CD14-positive monocyte (primary cell): ENCODE measurements around the gene MFRP. TPM values are rescaled to one million over a fixed set of nuclear protein-coding genes. Genes with fewer than 3 reads are reported as not detected.

ENCODE experiments used
- DNase-seq, 3 donors: peaks; one replicate each; pipeline ENCODE4 v3.0.0-alpha.2; 2011 to 2022
- H2AFZ ChIP-seq: 2 replicates; pipeline ENCODE4 v1.6.0; 2012; ENCODE audit warnings: mild to moderate bottlenecking, low read depth, low read length, inconsistent platforms; ENCODE audit not compliant: insufficient read depth, poor library complexity, severe bottlenecking
- H3K27ac ChIP-seq, 2 donors: 1 replicate in 1 of 2; 2 replicates in 1 of 2; pipeline ENCODE4 v1.5.1; 2012 to 2013; ENCODE audit warnings: low read length in 2 of 2, control low read depth in 1 of 2, inconsistent platforms in 1 of 2, low read depth in 1 of 2, mild to moderate bottlenecking in 1 of 2
- H3K27me3 ChIP-seq, 2 donors: one replicate each; pipeline versions ENCODE4 v1.6.0 to v1.6.1; 2011 to 2013; ENCODE audit warnings: low read length in 2 of 2; ENCODE audit not compliant: control insufficient read depth in 2 of 2, insufficient read depth in 2 of 2
- H3K36me3 ChIP-seq, 2 donors: replicated peaks in 1 of 2; 1 replicate in 1 of 2; 2 replicates in 1 of 2; pipeline versions ENCODE4 v1.5.1 to v1.6.1; 2012 to 2013; ENCODE audit warnings: low read length in 2 of 2, control low read depth in 1 of 2, inconsistent platforms in 1 of 2, mild to moderate bottlenecking in 1 of 2; ENCODE audit not compliant: insufficient read depth in 2 of 2, control insufficient read depth in 1 of 2
- H3K4me1 ChIP-seq, 2 donors: 1 replicate in 1 of 2; 2 replicates in 1 of 2; pipeline versions ENCODE4 v1.5.1 to v1.6.1; 2012 to 2013; ENCODE audit warnings: low read length in 2 of 2, control low read depth in 1 of 2, inconsistent platforms in 1 of 2, mild to moderate bottlenecking in 1 of 2, moderate library complexity in 1 of 2; ENCODE audit not compliant: insufficient read depth in 2 of 2, control insufficient read depth in 1 of 2
- H3K4me2 ChIP-seq: replicated peaks from 2 replicates; pipeline ENCODE3; 2012; ENCODE audit warnings: low read length, moderate library complexity, mild to moderate bottlenecking; ENCODE audit not compliant: poor library complexity, severe bottlenecking; ENCODE audit errors: extremely low read depth
- H3K4me3 ChIP-seq, 3 experiments: fragments of 200-600 bp in 1 of 3; sonication (generic) in 1 of 3; replicated peaks in 1 of 3; 1 replicate in 2 of 3; 2 replicates in 1 of 3; pipeline ENCODE4 v1.5.1; 2011 to 2013; ENCODE audit warnings: low read length in 3 of 3, mild to moderate bottlenecking in 3 of 3, control low read depth in 2 of 3, low read depth in 2 of 3, inconsistent platforms in 1 of 3, moderate library complexity in 1 of 3
- H3K79me2 ChIP-seq: 2 replicates; pipeline ENCODE4 v1.6.0; 2012; ENCODE audit warnings: mild to moderate bottlenecking, control low read depth, inconsistent platforms, low read length, moderate library complexity; ENCODE audit not compliant: insufficient read depth
- H3K9ac ChIP-seq: 2 replicates; pipeline ENCODE4 v1.6.0; 2017; ENCODE audit warnings: low read length, mild to moderate bottlenecking; ENCODE audit not compliant: insufficient read depth, poor library complexity, severe bottlenecking
- H3K9me3 ChIP-seq, 2 donors: replicated peaks in 1 of 2; 1 replicate in 1 of 2; 2 replicates in 1 of 2; pipeline versions ENCODE4 v1.5.1 to v1.6.1; 2012 to 2013; ENCODE audit warnings: low read length in 2 of 2, control low read depth in 1 of 2; ENCODE audit not compliant: control insufficient read depth in 1 of 2, insufficient read depth in 1 of 2
- H4K20me1 ChIP-seq: 2 replicates; pipeline ENCODE4 v1.6.0; 2012; ENCODE audit warnings: mild to moderate bottlenecking, low read length, control low read depth, moderate library complexity; ENCODE audit not compliant: insufficient read depth
- H3K27ac Mint-ChIP-seq, 7 donors: one replicate each; pipeline ENCODE4 v1.8.0; 2020; ENCODE audit warnings: mild to moderate bottlenecking in 7 of 7, mixed read lengths in 7 of 7, moderate library complexity in 6 of 7, inconsistent platforms in 2 of 7
- H3K27me3 Mint-ChIP-seq, 3 donors: one replicate each; pipeline ENCODE4 v1.8.0; 2021 to 2022; ENCODE audit warnings: low read depth in 3 of 3, mild to moderate bottlenecking in 3 of 3, mixed read lengths in 3 of 3, moderate library complexity in 3 of 3, inconsistent platforms in 1 of 3
- H3K36me3 Mint-ChIP-seq, 2 donors: one replicate each; pipeline ENCODE4 v1.8.0; 2020; ENCODE audit warnings: mixed read lengths in 2 of 2, inconsistent platforms in 1 of 2, mild to moderate bottlenecking in 1 of 2
- H3K4me1 Mint-ChIP-seq: one replicate; pipeline ENCODE4 v1.8.0; 2020; ENCODE audit warnings: mild to moderate bottlenecking, mixed read lengths
- H3K4me3 Mint-ChIP-seq, 2 donors: one replicate each; pipeline ENCODE4 v1.8.0; 2020; ENCODE audit warnings: mild to moderate bottlenecking in 2 of 2, mixed read lengths in 2 of 2, moderate library complexity in 1 of 2
- H3K9me3 Mint-ChIP-seq, 7 donors: one replicate each; pipeline ENCODE4 v1.8.0; 2020 to 2022; ENCODE audit warnings: mixed read lengths in 7 of 7, mild to moderate bottlenecking in 6 of 7, moderate library complexity in 6 of 7, inconsistent platforms in 2 of 7
- CTCF ChIP-seq: fragments of 200-600 bp; IDR thresholded peaks from one replicate; pipeline ENCODE4 v1.8.0; 2022; ENCODE audit warnings: antibody characterized with exemption, mild to moderate bottlenecking
- WGBS: methylation state at CpG from one replicate; pipeline ENCODE4 v1.1.5; 2013; ENCODE audit warnings: missing lambda C conversion rate; ENCODE audit not compliant: insufficient coverage; 5-methylcytosine and 5-hydroxymethylcytosine counted together
- intact Hi-C, 2 donors: fragments of 100-400 bp; cut with micrococcal nuclease; formaldehyde crosslinking; loops; one replicate each; pipeline versions ENCODE4 v1.15.0 to v1.15.1; 2023
- polyA plus RNA-seq, 3 donors: library from polyadenylated mRNA; depleted of rRNA in 1 of 3; unstranded in 2 of 3; stranded (reverse) in 1 of 3; fragments of 300-500 nt in 2 of 3; fragments of >200 nt in 1 of 3; fragmentation: Illumina TruSeq in 2 of 3; gene quantifications; 1 replicate in 2 of 3; 2 replicates in 1 of 3; pipeline ENCODE4 v1.2.3, GENCODE V29; 2012 to 2021

MFRP gene
- polyA plus RNA-seq, 3 donors, result not detected

GRCh38 chr11:119342362-119343130, 4.0 kb downstream of the MFRP start:
- no peak overlapping the region for H2AFZ ChIP-seq
- peaks cover 21 to 29% of the 10 kb centered on the region in 2 donors for H3K4me1 ChIP-seq
- H3K27ac ChIP-seq, result no peak overlapping the region
- H3K79me2 ChIP-seq, result no peaks in the 10 kb centered on the region
- Mint-ChIP-seq H3K4me1 (peaks cover 20% of the 10 kb centered on the region), H3K27me3 (peaks cover 42 to 69% (median 67%) of the 10 kb centered on the region in 3 donors), H3K9me3 (peaks cover 0 to 11% (median 7%) of the 10 kb centered on the region in 7 donors), H3K4me3 (peak overlapping the region in 1 of 2 donors; percentile 63), H3K27ac (peak overlapping the region in 1 of 7 donors; percentile 4), H3K36me3 (peaks cover 8 to 11% of the 10 kb centered on the region in 2 donors)
- no peak overlapping the region for H3K4me3 ChIP-seq
- peaks cover 0 to 16% of the 10 kb centered on the region in 2 donors for H3K9me3 ChIP-seq
- no peak for TF ChIP-seq CTCF
- whole genome bisulfite sequencing, result 90% methylated on average over 7 of the region's 10 CpGs
- H3K9ac ChIP-seq, result no peak overlapping the region
- DNase-seq, result no peak
- peaks cover 24 to 51% of the 10 kb centered on the region in 2 donors for H3K27me3 ChIP-seq
- intact Hi-C loops, result no loop called here
- no peak overlapping the region for H3K4me2 ChIP-seq
- no peaks in the 10 kb centered on the region for H3K36me3 ChIP-seq
- peaks cover 12% of the 10 kb centered on the region for H4K20me1 ChIP-seq

GRCh38 chr11:119342023-119342300, 4.5 kb downstream of the MFRP start:
- peaks cover 21 to 29% of the 10 kb centered on the region in 2 donors for H3K4me1 ChIP-seq
- no peak overlapping the region for H3K9ac ChIP-seq
- Mint-ChIP-seq H3K27me3 (peaks cover 42 to 68% (median 64%) of the 10 kb centered on the region in 3 donors), H3K4me3 (peak overlapping the region in 1 of 2 donors; percentile 33), H3K27ac (no peak overlapping the region), H3K9me3 (peaks cover 0 to 11% (median 7%) of the 10 kb centered on the region in 7 donors), H3K36me3 (peaks cover 8 to 16% of the 10 kb centered on the region in 2 donors), H3K4me1 (peaks cover 23% of the 10 kb centered on the region)
- peaks cover 2% of the 10 kb centered on the region for H3K79me2 ChIP-seq
- intact Hi-C loops, result no loop called here
- peaks cover 0 to 16% of the 10 kb centered on the region in 2 donors for H3K9me3 ChIP-seq
- no peak for TF ChIP-seq CTCF
- H3K27me3 ChIP-seq, result peaks cover 24 to 51% of the 10 kb centered on the region in 2 donors
- no peak for DNase-seq
- H2AFZ ChIP-seq, result no peak overlapping the region
- 90% methylated on average over 5 of the region's 7 CpGs for WGBS
- no peak overlapping the region for H3K4me2 ChIP-seq
- peaks cover 12% of the 10 kb centered on the region for H4K20me1 ChIP-seq
- H3K36me3 ChIP-seq, result peaks cover 0 to 3% of the 10 kb centered on the region in 2 donors
- H3K27ac ChIP-seq, result no peak overlapping the region
- H3K4me3 ChIP-seq, result no peak overlapping the region
